Right lobe of liver (tissue), 4 donors: ENCODE results near the gene GSN.

Source experiments
- CTCF ChIP-seq, 4 donors: fragments of 200-600 bp in 3 of 4; fragments of 450-650 bp in 1 of 4; IDR thresholded peaks; one replicate each; pipeline versions ENCODE4 v1.5.1 to v1.8.0; 2016 to 2022; ENCODE audit warnings: antibody characterized with exemption in 4 of 4, mild to moderate bottlenecking in 2 of 4
- POLR2A ChIP-seq: fragments of 450-650 bp; IDR thresholded peaks from one replicate; pipeline ENCODE4 v1.6.1; 2017; ENCODE audit warnings: antibody characterized with exemption, mild to moderate bottlenecking
- donor health status: DM: no; HTN: no; CAD: no.
- donor health status: DM: no; HTN: no; CAD: no.
- donor health status: DM: no; HTN: yes; CAD: no.

- TF ChIP-seq POLR2A, result no peak
- peak; percentile 47 to 70 (median 56) for TF ChIP-seq CTCF (IDR thresholded peaks at IDR 0.05)
Measured at GRCh38 chr9:121222524-121223171, 45.3 kb upstream of the GSN start.
